Suppressor macrophage treated with lipopolysaccharide for 4 hours (primary cell): ENCODE results near the gene MAP6.

Experiments
- DNase-seq: peaks from one replicate; pipeline ENCODE4 v3.0.0-alpha.2; 2020

MAP6 gene

GRCh38 chr11:75547617-75548058 lies 121.2 kb downstream of the MAP6 start:
- peak; percentile 68 for DNase-seq

DNA sequence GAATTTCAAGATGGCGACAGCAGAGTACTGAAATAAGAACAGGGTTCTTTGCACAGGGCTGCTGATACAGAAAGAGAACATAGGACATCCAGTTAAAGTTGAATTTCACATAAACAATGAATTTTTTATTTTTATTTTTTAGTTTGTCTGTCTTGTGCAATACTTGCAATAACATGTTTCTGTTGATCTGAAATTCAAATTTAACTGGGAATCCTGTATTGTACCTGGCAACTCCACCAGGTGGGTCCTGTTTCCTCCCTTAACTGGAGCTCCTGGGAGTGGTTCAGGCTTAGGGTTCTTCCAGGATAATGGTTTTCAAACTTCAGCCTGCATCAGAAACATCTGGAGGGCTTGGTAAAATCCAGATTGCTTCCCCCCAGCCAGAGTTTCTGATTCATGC lies 121.7 kb downstream of the MAP6 start:
- DNase-seq, result no peak

DNA sequence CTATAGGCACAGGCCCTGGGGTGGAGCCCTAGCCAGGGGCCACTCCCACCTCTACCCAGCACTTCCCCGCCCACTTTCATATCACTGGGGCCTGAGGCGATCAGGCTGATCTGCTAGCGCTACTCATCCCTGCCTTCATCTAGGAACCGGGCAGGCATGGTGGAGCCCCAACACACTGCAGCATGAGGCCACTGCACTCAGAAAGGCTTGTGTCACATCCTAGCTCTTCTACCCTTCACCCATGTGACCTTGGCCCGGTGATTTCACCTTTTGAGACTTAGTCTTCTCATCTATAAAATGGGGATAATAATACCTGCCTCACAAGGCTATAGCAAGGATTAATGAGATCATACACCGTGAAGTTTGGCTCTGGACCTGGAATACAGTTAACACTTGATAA lies 125.0 kb downstream of the MAP6 start:
- DNase-seq, result no peak

- DNase-seq, result no peak
Measured at GRCh38 chr11:75542088-75542438, 126.8 kb downstream of the MAP6 start.

- DNase-seq, result no peak
Measured at GRCh38 chr11:75541193-75542087, 127.4 kb downstream of the MAP6 start.

GRCh38 chr11:75539459-75540334 lies 129.1 kb downstream of the MAP6 start:
- DNase-seq, result no peak

- DNase-seq, result no peak
Measured at GRCh38 chr11:75538150-75538942, 130.5 kb downstream of the MAP6 start.

GRCh38 chr11:75537740-75538139 lies 131.1 kb downstream of the MAP6 start:
- DNase-seq, result no peak
